ENCODE data around the gene DIPK1A. TPM values are rescaled to one million over a fixed set of nuclear protein-coding genes. Genes with fewer than 3 reads are reported as not detected.

Gene DIPK1A
- polyA plus RNA-seq, 1 donor from 2014 or later: 10.0 TPM

DNA sequence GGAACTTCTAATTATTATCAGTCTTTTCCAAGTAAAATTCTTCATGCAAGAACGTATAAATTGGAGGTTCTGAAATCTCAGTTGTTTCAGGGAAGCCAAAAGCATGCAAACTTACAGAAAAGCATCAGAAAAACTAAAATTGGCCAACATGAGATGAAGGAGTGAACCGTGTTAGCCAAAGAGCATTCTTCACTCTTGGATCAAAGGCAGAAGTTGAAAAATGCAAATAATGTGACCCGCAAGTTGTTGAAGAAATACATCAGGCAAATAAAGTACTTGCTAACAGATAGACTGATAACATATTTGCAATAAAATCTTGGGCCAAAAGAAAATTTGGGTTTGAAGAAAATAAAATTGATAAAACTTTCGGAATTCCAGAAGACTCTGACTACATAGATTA is 29.6 kb downstream of the DIPK1A start:
- no peak for TF ChIP-seq EZH2 (IDR thresholded peaks at IDR 0.05; ENCODE audit: borderline replicate concordance, insufficient read depth, low read length, poor library complexity, severe bottlenecking)
- no peak overlapping the region for H3K4me2 ChIP-seq (ENCODE audit: low read length)
- no peaks in the 10 kb centered on the region for H3K27me3 ChIP-seq (ENCODE audit: insufficient read depth, low read depth, low read length)
- H3K27ac ChIP-seq (ENCODE audit: low read length): no peak overlapping the region
- no peak overlapping the region for H2AFZ ChIP-seq (ENCODE audit: low read depth, low read length)
- H3K9me2 ChIP-seq (ENCODE audit: insufficient read depth, low read length): no peaks in the 10 kb centered on the region
- H3F3A ChIP-seq (ENCODE audit: insufficient read depth, low read length, poor library complexity, severe bottlenecking): no peaks in the 10 kb centered on the region
- H3K9ac ChIP-seq (ENCODE audit: low read length): no peak overlapping the region
- H4K20me1 ChIP-seq (ENCODE audit: insufficient read depth): no peaks in the 10 kb centered on the region
- H3K9me3 ChIP-seq (ENCODE audit: low read length): no peaks in the 10 kb centered on the region
- H3K4me3 ChIP-seq (ENCODE audit: low read length): no peak overlapping the region
- no peaks in the 10 kb centered on the region for H3K36me3 ChIP-seq (ENCODE audit: insufficient read depth, low read length)
- no peaks in the 10 kb centered on the region for H3K79me2 ChIP-seq (replicated peaks; ENCODE audit: insufficient read depth, low read length)

DNA sequence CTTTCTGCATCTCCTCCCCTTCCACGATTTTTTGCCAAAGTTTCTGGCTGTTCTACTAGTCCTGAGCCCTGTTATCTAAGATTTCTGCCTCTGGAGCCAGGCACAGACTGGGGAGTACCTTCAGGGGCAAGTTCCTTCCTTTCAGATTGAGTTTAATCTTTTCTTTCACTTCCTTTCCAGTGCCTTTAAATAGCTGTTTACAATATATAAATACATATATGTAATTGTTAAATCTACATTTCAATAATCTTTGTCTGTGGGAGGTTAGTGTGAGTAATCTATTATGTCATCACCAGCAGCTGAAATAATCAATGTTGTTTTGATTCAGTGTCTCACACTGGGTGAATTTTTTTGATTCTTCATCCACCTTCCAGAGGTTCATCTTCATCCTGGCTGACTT is 31.8 kb downstream of the DIPK1A start:
- Histone ChIP-seq H3K9me3 (ENCODE audit: low read length) (no peaks in the 10 kb centered on the region), H3K27ac (ENCODE audit: low read length) (no peak overlapping the region)

DNA sequence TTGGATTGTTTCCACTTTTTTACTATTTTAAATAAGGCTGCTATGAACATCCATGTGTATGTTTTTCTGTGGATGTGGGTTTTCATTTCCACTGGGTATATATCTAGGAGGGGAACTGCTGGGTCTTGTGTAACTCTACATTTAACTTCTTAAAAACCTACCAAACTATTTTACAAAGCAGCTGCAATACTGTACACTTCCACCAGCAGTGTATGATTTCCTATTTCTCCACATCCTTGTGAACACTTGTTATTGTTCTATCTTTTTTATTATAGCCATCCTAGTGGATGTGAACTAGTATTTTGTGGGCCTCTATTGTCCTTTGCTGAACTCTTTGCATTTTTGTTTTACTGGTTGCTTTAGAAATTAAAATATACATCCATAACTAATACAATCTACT is 33.4 kb downstream of the DIPK1A start:
- H3K4me3 ChIP-seq (ENCODE audit: low read length): no peak overlapping the region
- no peak overlapping the region for H3K9ac ChIP-seq (ENCODE audit: low read length)
- H4K20me1 ChIP-seq (ENCODE audit: insufficient read depth): no peaks in the 10 kb centered on the region
- no peak overlapping the region for H3K4me2 ChIP-seq (ENCODE audit: low read length)
- H3K9me3 ChIP-seq (ENCODE audit: low read length): no peaks in the 10 kb centered on the region
- no peak overlapping the region for H3K27ac ChIP-seq (ENCODE audit: low read length)
- no peaks in the 10 kb centered on the region for H3K9me2 ChIP-seq (ENCODE audit: insufficient read depth, low read length)
- H3F3A ChIP-seq (ENCODE audit: insufficient read depth, low read length, poor library complexity, severe bottlenecking): no peaks in the 10 kb centered on the region
- H3K27me3 ChIP-seq (ENCODE audit: insufficient read depth, low read depth, low read length): no peaks in the 10 kb centered on the region
- no peak overlapping the region for H2AFZ ChIP-seq (ENCODE audit: low read depth, low read length)
- H3K79me2 ChIP-seq (replicated peaks; ENCODE audit: insufficient read depth, low read length): no peaks in the 10 kb centered on the region
- H3K36me3 ChIP-seq (ENCODE audit: insufficient read depth, low read length): no peaks in the 10 kb centered on the region
- TF ChIP-seq, protein P1, sequence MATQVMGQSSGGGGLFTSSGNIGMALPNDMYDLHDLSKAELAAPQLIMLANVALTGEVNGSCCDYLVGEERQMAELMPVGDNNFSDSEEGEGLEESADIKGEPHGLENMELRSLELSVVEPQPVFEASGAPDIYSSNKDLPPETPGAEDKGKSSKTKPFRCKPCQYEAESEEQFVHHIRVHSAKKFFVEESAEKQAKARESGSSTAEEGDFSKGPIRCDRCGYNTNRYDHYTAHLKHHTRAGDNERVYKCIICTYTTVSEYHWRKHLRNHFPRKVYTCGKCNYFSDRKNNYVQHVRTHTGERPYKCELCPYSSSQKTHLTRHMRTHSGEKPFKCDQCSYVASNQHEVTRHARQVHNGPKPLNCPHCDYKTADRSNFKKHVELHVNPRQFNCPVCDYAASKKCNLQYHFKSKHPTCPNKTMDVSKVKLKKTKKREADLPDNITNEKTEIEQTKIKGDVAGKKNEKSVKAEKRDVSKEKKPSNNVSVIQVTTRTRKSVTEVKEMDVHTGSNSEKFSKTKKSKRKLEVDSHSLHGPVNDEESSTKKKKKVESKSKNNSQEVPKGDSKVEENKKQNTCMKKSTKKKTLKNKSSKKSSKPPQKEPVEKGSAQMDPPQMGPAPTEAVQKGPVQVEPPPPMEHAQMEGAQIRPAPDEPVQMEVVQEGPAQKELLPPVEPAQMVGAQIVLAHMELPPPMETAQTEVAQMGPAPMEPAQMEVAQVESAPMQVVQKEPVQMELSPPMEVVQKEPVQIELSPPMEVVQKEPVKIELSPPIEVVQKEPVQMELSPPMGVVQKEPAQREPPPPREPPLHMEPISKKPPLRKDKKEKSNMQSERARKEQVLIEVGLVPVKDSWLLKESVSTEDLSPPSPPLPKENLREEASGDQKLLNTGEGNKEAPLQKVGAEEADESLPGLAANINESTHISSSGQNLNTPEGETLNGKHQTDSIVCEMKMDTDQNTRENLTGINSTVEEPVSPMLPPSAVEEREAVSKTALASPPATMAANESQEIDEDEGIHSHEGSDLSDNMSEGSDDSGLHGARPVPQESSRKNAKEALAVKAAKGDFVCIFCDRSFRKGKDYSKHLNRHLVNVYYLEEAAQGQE (IDR thresholded peaks at IDR 0.05; ENCODE audit: borderline replicate concordance): no peak
- TF ChIP-seq POLR2AphosphoS5 (IDR thresholded peaks at IDR 0.05) (no peak), RAD21 (conservative IDR thresholded peaks at IDR 0.05) (no peak), EZH2 (IDR thresholded peaks at IDR 0.05; ENCODE audit: borderline replicate concordance, insufficient read depth, low read length, poor library complexity, severe bottlenecking) (no peak)
- TF ChIP-seq, protein P2, sequence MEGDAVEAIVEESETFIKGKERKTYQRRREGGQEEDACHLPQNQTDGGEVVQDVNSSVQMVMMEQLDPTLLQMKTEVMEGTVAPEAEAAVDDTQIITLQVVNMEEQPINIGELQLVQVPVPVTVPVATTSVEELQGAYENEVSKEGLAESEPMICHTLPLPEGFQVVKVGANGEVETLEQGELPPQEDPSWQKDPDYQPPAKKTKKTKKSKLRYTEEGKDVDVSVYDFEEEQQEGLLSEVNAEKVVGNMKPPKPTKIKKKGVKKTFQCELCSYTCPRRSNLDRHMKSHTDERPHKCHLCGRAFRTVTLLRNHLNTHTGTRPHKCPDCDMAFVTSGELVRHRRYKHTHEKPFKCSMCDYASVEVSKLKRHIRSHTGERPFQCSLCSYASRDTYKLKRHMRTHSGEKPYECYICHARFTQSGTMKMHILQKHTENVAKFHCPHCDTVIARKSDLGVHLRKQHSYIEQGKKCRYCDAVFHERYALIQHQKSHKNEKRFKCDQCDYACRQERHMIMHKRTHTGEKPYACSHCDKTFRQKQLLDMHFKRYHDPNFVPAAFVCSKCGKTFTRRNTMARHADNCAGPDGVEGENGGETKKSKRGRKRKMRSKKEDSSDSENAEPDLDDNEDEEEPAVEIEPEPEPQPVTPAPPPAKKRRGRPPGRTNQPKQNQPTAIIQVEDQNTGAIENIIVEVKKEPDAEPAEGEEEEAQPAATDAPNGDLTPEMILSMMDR (IDR thresholded peaks at IDR 0.05; ENCODE audit: poor library complexity, severe bottlenecking): no peak

More for the DNA sequence above, 31.8 kb downstream of the DIPK1A start:
- Histone ChIP-seq H3K4me3 (ENCODE audit: low read length) (no peak overlapping the region), H3K9ac (ENCODE audit: low read length) (no peak overlapping the region), H3K4me2 (ENCODE audit: low read length) (no peak overlapping the region), H3K36me3 (ENCODE audit: insufficient read depth, low read length) (no peaks in the 10 kb centered on the region), H2AFZ (ENCODE audit: low read depth, low read length) (no peak overlapping the region), H3F3A (ENCODE audit: insufficient read depth, low read length, poor library complexity, severe bottlenecking) (no peaks in the 10 kb centered on the region), H3K9me2 (ENCODE audit: insufficient read depth, low read length) (no peaks in the 10 kb centered on the region), H3K27me3 (ENCODE audit: insufficient read depth, low read depth, low read length) (no peaks in the 10 kb centered on the region), H3K79me2 (replicated peaks; ENCODE audit: insufficient read depth, low read length) (no peaks in the 10 kb centered on the region), H4K20me1 (ENCODE audit: insufficient read depth) (no peaks in the 10 kb centered on the region)
- TF ChIP-seq RAD21 (conservative IDR thresholded peaks at IDR 0.05): no peak
- no peak for TF ChIP-seq MXI1 (conservative IDR thresholded peaks at IDR 0.05; ENCODE audit: poor library complexity, severe bottlenecking)
- TF ChIP-seq, protein P1 (IDR thresholded peaks at IDR 0.05; ENCODE audit: borderline replicate concordance): no peak
- TF ChIP-seq EZH2 (IDR thresholded peaks at IDR 0.05; ENCODE audit: borderline replicate concordance, insufficient read depth, low read length, poor library complexity, severe bottlenecking): no peak
- no peak for TF ChIP-seq TAF1 (IDR thresholded peaks at IDR 0.05; ENCODE audit: low read depth)
- TF ChIP-seq EP300 (conservative IDR thresholded peaks at IDR 0.05; ENCODE audit: poor library complexity, severe bottlenecking): no peak
- no peak for TF ChIP-seq SMC3 (conservative IDR thresholded peaks at IDR 0.05; ENCODE audit: poor library complexity)
- TF ChIP-seq, protein P2 (IDR thresholded peaks at IDR 0.05; ENCODE audit: poor library complexity, severe bottlenecking): no peak

Measured in neural cell (in vitro differentiated cells).